ENCODE measurements around the gene CDADC1. TPM values are rescaled to one million over a fixed set of nuclear protein-coding genes. Genes with fewer than 3 reads are reported as not detected.

CDADC1 gene
- total and polyA plus RNA-seq, 2 of the 13 experiments (the other 11 are each of a cell fraction or from before 2014, with no cell fraction given): 2.4 to 9.0 TPM

- BruUV-seq (replicated peaks): no TSS peak
- WGBS (ENCODE audit: low lambda C conversion rate): 4% methylated on average over 4 of the region's 4 CpGs
- POLR2A ChIA-PET: no interaction called here
These were observed 88.9 kb downstream of the CDADC1 start for GRCh38 chr13:49336655-49337054.

GRCh38 chr13:49340161-49340560 is 92.4 kb downstream of the CDADC1 start:
- H3K4me1 ChIP-seq (ENCODE audit: insufficient read depth, low read length): peaks cover 22% of the 10 kb centered on the region
- no peaks in the 10 kb centered on the region for H4K20me1 ChIP-seq (ENCODE audit: insufficient read depth, low read length)
- in situ Hi-C loops (cut with HindIII; ENCODE audit: extremely low pct_ligation_motif_present, low pct_unique_long_range_greater_than_20kb): no loop called here
- no peak overlapping the region for H3K4me3 ChIP-seq (replicated peaks in 1 of 3; ENCODE audit: insufficient read depth in 1 of 3, low read depth in 2 of 3, low read length in 3 of 3)
- H3K79me2 ChIP-seq (ENCODE audit: insufficient read depth, low read length): no peaks in the 10 kb centered on the region
- H3K9me3 ChIP-seq (ENCODE audit: low read length): no peaks in the 10 kb centered on the region
- no peaks in the 10 kb centered on the region for H3K36me3 ChIP-seq (replicated peaks in 1 of 2; ENCODE audit: control insufficient read depth in 1 of 2, insufficient read depth in 2 of 2, low read length in 2 of 2)
- H3K9ac ChIP-seq (ENCODE audit: insufficient read depth, low read depth, low read length): no peak overlapping the region
- TF ChIP-seq HNRNPL (IDR thresholded peaks at IDR 0.05; ENCODE audit: low read depth, low read length): no peak
- intact Hi-C loops (cut with micrococcal nuclease; ENCODE audit: unreplicated experiment): no loop called here
- DNase-seq (ENCODE audit: low spot score): no peak
- 91% methylated on average over 10 of the region's 10 CpGs for WGBS (ENCODE audit: low lambda C conversion rate)
- no peak overlapping the region for H2AFZ ChIP-seq (ENCODE audit: low read length)
- ATAC-seq: no peak
- ChIA-PET CTCF (ENCODE audit: low intra/inter-chr PET ratio, low total read pairs) (no interaction called here), POLR2A (no interaction called here)
- FAIRE-seq: no peak
- no TSS peak for BruUV-seq (replicated peaks)
- no peak overlapping the region for H3K4me2 ChIP-seq (ENCODE audit: low read depth, low read length)
- H3K27me3 ChIP-seq (ENCODE audit: control insufficient read depth in 1 of 2, insufficient read depth in 2 of 2, low read length in 2 of 2): no peaks in the 10 kb centered on the region
- H3K27ac ChIP-seq (ENCODE audit: extremely low read length, insufficient read depth, low read length): no peak overlapping the region

More at GRCh38 chr13:49336655-49337054, 88.9 kb downstream of the CDADC1 start:
- no peaks in the 10 kb centered on the region for H4K20me1 ChIP-seq (ENCODE audit: insufficient read depth, low read length)
- H3K27ac ChIP-seq (ENCODE audit: extremely low read length, insufficient read depth, low read length): no peak overlapping the region
- H2AFZ ChIP-seq (ENCODE audit: low read length): peak overlapping the region; percentile 24
- DNase-seq (ENCODE audit: low spot score) (peak; percentile 38), ATAC-seq (peak; percentile 87), FAIRE-seq (peak; percentile 74)
- peak overlapping the region; percentile 60 for H3K4me2 ChIP-seq (ENCODE audit: low read depth, low read length)
- CTCF ChIA-PET (ENCODE audit: low intra/inter-chr PET ratio, low total read pairs): no interaction called here
- no peaks in the 10 kb centered on the region for H3K36me3 ChIP-seq (replicated peaks in 1 of 2; ENCODE audit: control insufficient read depth in 1 of 2, insufficient read depth in 2 of 2, low read length in 2 of 2)
- no peaks in the 10 kb centered on the region for H3K27me3 ChIP-seq (ENCODE audit: control insufficient read depth in 1 of 2, insufficient read depth in 2 of 2, low read length in 2 of 2)
- H3K79me2 ChIP-seq (ENCODE audit: insufficient read depth, low read length): no peaks in the 10 kb centered on the region
- intact Hi-C loops (cut with micrococcal nuclease; ENCODE audit: unreplicated experiment) (no loop called here), in situ Hi-C loops (cut with HindIII; ENCODE audit: extremely low pct_ligation_motif_present, low pct_unique_long_range_greater_than_20kb) (no loop called here)
- H3K4me3 ChIP-seq (replicated peaks in 1 of 3; ENCODE audit: insufficient read depth in 1 of 3, low read depth in 2 of 3, low read length in 3 of 3): no peak overlapping the region
- TF ChIP-seq MZF1 (CRISPR knock-in tag; IDR thresholded peaks at IDR 0.05; ENCODE audit: borderline replicate concordance) (no peak), HNF4A (CRISPR knock-in tag; IDR thresholded peaks at IDR 0.05) (peak; percentile 46; the same call in 1 of the 2 replicates)
- H3K9me3 ChIP-seq (ENCODE audit: low read length): no peaks in the 10 kb centered on the region
- H3K9ac ChIP-seq (ENCODE audit: insufficient read depth, low read depth, low read length): no peak overlapping the region
- H3K4me1 ChIP-seq (ENCODE audit: insufficient read depth, low read length): peaks cover 21% of the 10 kb centered on the region

All from HepG2 (cell line).